HG03439 (cell line): ENCODE data around the gene COL25A1.

Experiments
- ATAC-seq: cut with Tn5 transposase; IDR thresholded peaks from one replicate; pipeline ENCODE4 v1.9.1; 2021; ENCODE audit warnings: mild to moderate bottlenecking, moderate library complexity; ENCODE audit not compliant: unreplicated experiment

COL25A1 gene

GRCh38 chr4:108786351-108786750 lies 516.1 kb downstream of the COL25A1 start:
- ATAC-seq = no peak

- no peak for ATAC-seq
Observed at GRCh38 chr4:108783665-108784463, 518.6 kb downstream of the COL25A1 start.

GRCh38 chr4:108779958-108780357 lies 522.5 kb downstream of the COL25A1 start:
- no peak for ATAC-seq

- ATAC-seq = no peak
Observed at GRCh38 chr4:108777388-108777787, 525.1 kb downstream of the COL25A1 start.

GRCh38 chr4:108775921-108776320 lies 526.5 kb downstream of the COL25A1 start:
- no peak for ATAC-seq

DNA sequence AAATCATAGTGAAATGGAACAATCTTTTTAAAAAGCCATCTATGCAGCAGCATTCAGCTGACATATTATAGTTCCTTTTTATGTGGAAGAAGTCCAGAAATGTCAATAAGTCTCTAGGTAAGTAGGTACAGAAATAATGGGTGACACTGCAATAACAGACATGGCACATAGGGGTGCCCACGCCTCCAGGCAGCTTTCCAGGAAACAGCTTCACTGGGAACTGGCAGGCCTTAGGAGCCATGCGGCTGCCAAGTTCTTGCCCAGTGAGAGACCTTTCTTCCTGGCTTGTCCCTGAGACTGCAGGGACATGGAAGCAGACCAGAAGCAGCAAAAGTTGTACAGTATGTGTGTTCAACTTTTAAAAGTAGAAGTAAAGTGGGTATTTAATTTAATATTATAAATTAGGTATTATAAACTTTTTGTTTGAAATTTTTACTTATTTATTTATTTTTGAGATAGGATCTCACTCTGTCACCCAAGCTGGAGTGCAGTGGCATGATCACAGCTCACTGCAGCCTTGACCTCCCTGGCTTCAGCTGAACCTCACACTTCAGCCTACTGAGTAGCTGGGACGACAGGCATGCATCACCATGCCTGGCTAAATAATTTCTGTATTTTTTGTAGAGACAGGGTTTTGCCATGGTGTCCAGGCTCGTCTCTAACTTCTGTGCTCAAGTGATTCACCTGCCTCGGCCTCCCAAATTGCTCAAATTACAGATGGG lies 527.5 kb downstream of the COL25A1 start:
- ATAC-seq = no peak

DNA sequence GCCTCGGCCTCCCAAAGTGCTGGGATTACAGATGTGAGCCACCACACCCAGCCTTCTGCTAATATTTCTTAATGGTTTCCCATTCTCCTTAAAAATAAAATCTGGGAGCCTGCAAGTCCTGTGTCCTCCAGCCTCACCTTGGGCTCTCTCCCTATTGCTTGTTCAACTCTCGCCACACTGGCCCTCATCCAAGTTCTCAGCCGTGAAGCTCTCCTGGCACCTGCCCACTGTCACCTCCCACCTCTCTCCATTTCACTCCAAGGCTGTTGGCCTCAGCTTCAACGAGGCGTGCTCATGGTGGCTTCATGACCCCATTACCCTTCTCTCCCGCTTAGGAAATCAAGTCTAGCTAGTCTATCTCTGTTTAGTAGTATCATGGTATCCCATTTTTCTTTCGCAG lies 530.1 kb downstream of the COL25A1 start:
- no peak for ATAC-seq

DNA sequence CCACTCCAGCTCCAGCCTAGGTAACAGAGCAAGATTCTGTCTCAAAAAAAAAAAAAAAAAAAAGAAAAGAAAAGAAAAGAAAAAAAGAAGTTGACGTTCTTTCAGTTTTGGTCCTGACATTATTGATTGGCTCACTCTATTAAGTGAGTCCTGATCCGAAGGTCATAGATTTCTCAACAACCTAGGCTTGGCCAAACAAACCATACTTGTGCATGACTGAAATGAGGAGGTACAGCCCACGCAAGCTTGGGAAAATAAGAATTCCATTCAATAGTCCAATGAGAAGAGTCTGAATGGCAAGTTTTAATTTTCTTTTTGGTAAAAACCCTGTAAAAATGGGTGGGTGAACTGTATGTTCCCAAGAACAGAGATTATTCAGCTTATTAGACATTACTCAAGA lies 536.4 kb downstream of the COL25A1 start:
- ATAC-seq = no peak

GRCh38 chr4:108763986-108764385 lies 538.5 kb downstream of the COL25A1 start:
- no peak for ATAC-seq

DNA sequence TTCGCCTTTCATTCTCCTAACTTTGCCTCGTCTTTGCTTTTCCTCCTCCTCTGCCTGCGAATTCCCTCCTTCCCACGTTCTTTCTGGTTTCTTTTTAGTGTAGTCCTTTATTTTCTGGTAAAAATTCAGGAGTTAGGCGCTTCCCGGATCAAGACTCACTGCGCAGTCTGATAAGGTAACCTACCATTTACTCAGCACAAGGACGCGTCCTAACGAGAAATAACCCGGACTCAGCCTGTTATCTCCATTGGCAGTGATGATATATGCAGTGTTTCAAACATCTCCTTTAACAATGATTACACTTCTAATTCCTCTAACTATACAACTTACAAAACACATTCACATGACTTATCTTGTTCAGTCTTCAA lies 539.2 kb downstream of the COL25A1 start:
- no peak for ATAC-seq

DNA sequence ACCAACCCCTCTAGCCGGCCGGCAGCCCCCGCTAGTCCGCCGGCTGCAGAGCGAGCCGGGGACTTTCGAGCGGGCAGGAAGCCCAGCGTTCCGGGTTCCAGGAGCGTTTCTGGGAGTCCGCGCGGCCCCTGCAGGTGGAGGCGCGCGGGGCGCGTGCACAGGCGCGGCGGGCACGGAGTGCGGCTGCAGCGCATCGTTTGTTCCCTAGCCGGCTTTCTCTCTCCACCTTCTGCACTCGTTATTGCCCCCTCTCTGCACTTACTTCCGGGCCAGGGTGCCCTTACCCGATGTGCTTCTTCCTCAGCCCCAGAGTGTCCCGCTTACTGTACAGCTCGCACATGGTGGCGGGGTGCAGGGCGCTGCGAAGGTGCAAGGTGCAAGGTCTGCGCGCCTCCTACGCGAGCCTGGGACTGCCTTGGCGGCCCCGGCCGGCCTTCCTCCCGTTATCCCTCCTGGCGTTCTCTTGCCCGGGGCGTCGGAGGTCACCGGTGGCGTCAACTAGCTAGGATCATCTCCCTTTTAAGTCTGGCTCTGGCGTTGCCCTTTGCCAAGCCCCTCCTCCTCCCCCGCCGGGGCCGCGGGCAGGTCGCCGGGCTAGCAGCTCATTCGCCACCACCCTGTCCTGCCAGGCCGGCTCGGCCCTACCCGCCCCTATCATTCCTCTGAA lies 539.8 kb downstream of the COL25A1 start, which contains the start of gene ETNPPL:
Gene ETNPPL, minus strand, starts transcription at position 495 of the 667 bp plus-strand sequence. Its CDS starts 155 bp downstream, at position 340.
- ATAC-seq = no peak
